Measurements from ENCODE around the gene ILF3.

- TF ChIP-seq CTCF (IDR thresholded peaks at IDR 0.05), result no peak
- TF ChIP-seq POLR2A (IDR thresholded peaks at IDR 0.05), result no peak
These were observed 32.0 kb downstream of the ILF3 start for GRCh38 chr19:10686193-10686592.

All from adrenal gland (tissue), 5 donors.